Prostate gland (tissue), 2 donors: Measurements from ENCODE around the gene SLCO3A1. TPM values are rescaled to one million over a fixed set of nuclear protein-coding genes. Genes with fewer than 3 reads are reported as not detected.

ENCODE experiments used
- DNase-seq: peaks from one replicate; pipeline ENCODE4 v3.0.0-alpha.2; 2019; ENCODE audit warnings: low spot score
- H3K27ac ChIP-seq, 2 donors: fragments of 200-600 bp; sonication (generic); 2 replicates each; pipeline ENCODE4 v1.5.1; 2017 to 2019
- H3K27me3 ChIP-seq: fragments of 200-600 bp; sonication (generic); replicated peaks from 2 replicates; pipeline ENCODE4 v1.5.1; 2019; ENCODE audit not compliant: insufficient read depth
- H3K36me3 ChIP-seq, 2 donors: fragments of 200-600 bp; sonication (generic); 1 replicate in 1 of 2; 2 replicates in 1 of 2; pipeline versions ENCODE4 v1.5.1 to v1.8.1; 2017 to 2019
- H3K4me1 ChIP-seq: fragments of 200-600 bp; sonication (generic); replicated peaks from 2 replicates; pipeline ENCODE4 v1.5.1; 2019
- H3K4me3 ChIP-seq, 2 donors: fragments of 200-600 bp; sonication (generic); 2 replicates each; pipeline ENCODE4 v1.5.1; 2017 to 2019
- H3K9me3 ChIP-seq: fragments of 200-600 bp; sonication (generic); 2 replicates; pipeline ENCODE4 v1.5.1; 2017
- POLR2A ChIP-seq: fragments of 450-650 bp; IDR thresholded peaks from one replicate; pipeline ENCODE4 v1.6.1; 2016; ENCODE audit warnings: antibody characterized with exemption, mild to moderate bottlenecking
- POLR2AphosphoS5 ChIP-seq: sonication (generic); formaldehyde crosslinking; IDR thresholded peaks from one replicate; pipeline ENCODE4 v1.6.1; 2017; ENCODE audit warnings: antibody characterized with exemption
- WGBS: methylation state at CpG from one replicate; pipeline ENCODE4 v1.1.5; 2018; 5-methylcytosine and 5-hydroxymethylcytosine counted together
- intact Hi-C: fragments of 100-400 bp; cut with DNase I; formaldehyde crosslinking; loops from one replicate; pipeline ENCODE4 v1.14.2; 2022
- total RNA-seq, 2 donors: library from RNA; depleted of rRNA; stranded (reverse); fragments of >200 nt; gene quantifications; one replicate each; pipeline ENCODE4 v1.1.0, GENCODE V29; 2016
- TF ChIP-seq, protein P1 (sequence below), 4 experiments: fragments of 200-600 bp in 2 of 4; fragments of 450-650 bp in 2 of 4; sonication (generic) in 2 of 4; IDR thresholded peaks; 1 replicate in 3 of 4; 2 replicates in 1 of 4; pipeline ENCODE4 v1.5.1; 2016 to 2019; ENCODE audit warnings: antibody characterized with exemption in 4 of 4, mild to moderate bottlenecking in 2 of 4, moderate library complexity in 2 of 4

The SLCO3A1 gene
- total RNA-seq, 2 donors from 2014 or later: 7.4 to 35.3 TPM

GRCh38 chr15:91891788-91892345, 38.4 kb downstream of the SLCO3A1 start:
- H3K9me3 ChIP-seq: no peaks in the 10 kb centered on the region
- no peaks in the 10 kb centered on the region for H3K4me1 ChIP-seq
- no peaks in the 10 kb centered on the region for H3K27me3 ChIP-seq
- no peak overlapping the region for H3K4me3 ChIP-seq
- intact Hi-C loops: no loop called here
- TF ChIP-seq POLR2AphosphoS5 (no peak), POLR2A (no peak)
- TF ChIP-seq, protein P1, sequence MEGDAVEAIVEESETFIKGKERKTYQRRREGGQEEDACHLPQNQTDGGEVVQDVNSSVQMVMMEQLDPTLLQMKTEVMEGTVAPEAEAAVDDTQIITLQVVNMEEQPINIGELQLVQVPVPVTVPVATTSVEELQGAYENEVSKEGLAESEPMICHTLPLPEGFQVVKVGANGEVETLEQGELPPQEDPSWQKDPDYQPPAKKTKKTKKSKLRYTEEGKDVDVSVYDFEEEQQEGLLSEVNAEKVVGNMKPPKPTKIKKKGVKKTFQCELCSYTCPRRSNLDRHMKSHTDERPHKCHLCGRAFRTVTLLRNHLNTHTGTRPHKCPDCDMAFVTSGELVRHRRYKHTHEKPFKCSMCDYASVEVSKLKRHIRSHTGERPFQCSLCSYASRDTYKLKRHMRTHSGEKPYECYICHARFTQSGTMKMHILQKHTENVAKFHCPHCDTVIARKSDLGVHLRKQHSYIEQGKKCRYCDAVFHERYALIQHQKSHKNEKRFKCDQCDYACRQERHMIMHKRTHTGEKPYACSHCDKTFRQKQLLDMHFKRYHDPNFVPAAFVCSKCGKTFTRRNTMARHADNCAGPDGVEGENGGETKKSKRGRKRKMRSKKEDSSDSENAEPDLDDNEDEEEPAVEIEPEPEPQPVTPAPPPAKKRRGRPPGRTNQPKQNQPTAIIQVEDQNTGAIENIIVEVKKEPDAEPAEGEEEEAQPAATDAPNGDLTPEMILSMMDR (IDR thresholded peaks at IDR 0.05): no peak
- WGBS: 92% methylated on average over 5 of the region's 5 CpGs
- no peak for DNase-seq
- H3K36me3 ChIP-seq: no peaks in the 10 kb centered on the region
- no peak overlapping the region for H3K27ac ChIP-seq

- no peak overlapping the region for H3K4me3 ChIP-seq
- no peak for TF ChIP-seq POLR2AphosphoS5
- TF ChIP-seq, protein P1 (IDR thresholded peaks at IDR 0.05): no peak
- no peak for TF ChIP-seq POLR2A
- no peaks in the 10 kb centered on the region for H3K36me3 ChIP-seq
- 97% methylated on average over 5 of the region's 5 CpGs for WGBS
- H3K27ac ChIP-seq: no peak overlapping the region
- intact Hi-C loops: no loop called here
- H3K4me1 ChIP-seq: no peaks in the 10 kb centered on the region
- no peak for DNase-seq
- H3K9me3 ChIP-seq: no peaks in the 10 kb centered on the region
- no peaks in the 10 kb centered on the region for H3K27me3 ChIP-seq
Measured at GRCh38 chr15:91892436-91892835, 38.9 kb downstream of the SLCO3A1 start.

DNA sequence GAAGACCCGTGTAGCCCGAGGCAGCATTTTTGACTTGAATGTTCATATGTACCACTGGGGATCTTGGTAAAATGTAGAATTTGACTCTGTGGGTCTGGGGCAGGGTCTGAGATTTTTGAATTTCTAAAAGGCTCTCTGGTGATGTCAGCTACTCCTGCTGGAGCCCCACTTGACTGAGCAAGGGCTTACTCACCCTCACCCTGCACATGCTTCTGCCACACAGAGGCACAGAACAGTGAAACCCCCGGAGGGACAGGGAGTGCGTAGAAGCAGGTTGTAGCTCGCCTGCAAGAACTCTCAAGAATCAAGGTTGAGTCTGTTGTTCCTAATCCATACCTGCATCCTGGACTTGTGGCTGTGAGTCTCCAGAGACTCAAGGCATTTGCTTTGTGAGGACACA, 41.1 kb downstream of the SLCO3A1 start:
- H3K9me3 ChIP-seq: no peaks in the 10 kb centered on the region
- no peak overlapping the region for H3K27ac ChIP-seq
- no peak for DNase-seq
- H3K4me1 ChIP-seq: no peaks in the 10 kb centered on the region
- intact Hi-C loops: no loop called here
- 81% methylated on average over 5 of the region's 5 CpGs for WGBS
- H3K36me3 ChIP-seq: no peaks in the 10 kb centered on the region
- TF ChIP-seq, protein P1 (IDR thresholded peaks at IDR 0.05): no peak
- H3K4me3 ChIP-seq: no peak overlapping the region
- H3K27me3 ChIP-seq: no peaks in the 10 kb centered on the region

DNA sequence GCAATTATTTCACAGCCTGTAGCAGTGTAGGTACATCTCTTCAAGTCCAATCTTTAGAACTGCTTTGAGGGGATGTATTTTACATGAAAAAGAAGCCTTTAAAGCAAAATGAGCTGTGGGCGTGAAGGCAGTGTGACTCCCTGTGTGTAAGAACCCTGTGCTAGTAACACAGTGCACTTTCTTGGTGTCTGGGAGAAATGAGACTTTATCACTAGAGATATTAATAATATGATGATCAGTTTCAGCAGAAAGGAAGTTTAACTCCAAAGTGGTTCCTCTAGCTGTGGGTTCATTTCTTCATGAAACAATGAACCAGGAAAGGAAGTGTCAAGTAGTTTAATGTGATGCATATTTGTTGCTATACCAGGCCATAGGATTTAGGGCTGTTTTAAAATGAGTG, 41.5 kb downstream of the SLCO3A1 start:
- Histone ChIP-seq H3K9me3 (no peaks in the 10 kb centered on the region), H3K4me3 (no peak overlapping the region), H3K36me3 (no peaks in the 10 kb centered on the region), H3K27me3 (no peaks in the 10 kb centered on the region), H3K4me1 (no peaks in the 10 kb centered on the region), H3K27ac (no peak overlapping the region)
- TF ChIP-seq POLR2AphosphoS5: no peak
- no peak for TF ChIP-seq POLR2A
- TF ChIP-seq, protein P1 (IDR thresholded peaks at IDR 0.05): no peak
- WGBS: 96% methylated on average over 1 of the region's 1 CpG
- no peak for DNase-seq
- intact Hi-C loops: no loop called here

- intact Hi-C loops: no loop called here
- H3K9me3 ChIP-seq: no peaks in the 10 kb centered on the region
- no peak for TF ChIP-seq POLR2A
- TF ChIP-seq, protein P1 (IDR thresholded peaks at IDR 0.05): no peak
- no peaks in the 10 kb centered on the region for H3K27me3 ChIP-seq
- H3K36me3 ChIP-seq: no peaks in the 10 kb centered on the region
- 87% methylated on average over 5 of the region's 5 CpGs for WGBS
- H3K4me3 ChIP-seq: no peak overlapping the region
- DNase-seq: no peak
- no peak overlapping the region for H3K27ac ChIP-seq
- no peaks in the 10 kb centered on the region for H3K4me1 ChIP-seq
Measured at GRCh38 chr15:91896341-91897055, 43.0 kb downstream of the SLCO3A1 start.
